ENCODE measurements around the gene MEF2D.

MEF2D gene

DNA sequence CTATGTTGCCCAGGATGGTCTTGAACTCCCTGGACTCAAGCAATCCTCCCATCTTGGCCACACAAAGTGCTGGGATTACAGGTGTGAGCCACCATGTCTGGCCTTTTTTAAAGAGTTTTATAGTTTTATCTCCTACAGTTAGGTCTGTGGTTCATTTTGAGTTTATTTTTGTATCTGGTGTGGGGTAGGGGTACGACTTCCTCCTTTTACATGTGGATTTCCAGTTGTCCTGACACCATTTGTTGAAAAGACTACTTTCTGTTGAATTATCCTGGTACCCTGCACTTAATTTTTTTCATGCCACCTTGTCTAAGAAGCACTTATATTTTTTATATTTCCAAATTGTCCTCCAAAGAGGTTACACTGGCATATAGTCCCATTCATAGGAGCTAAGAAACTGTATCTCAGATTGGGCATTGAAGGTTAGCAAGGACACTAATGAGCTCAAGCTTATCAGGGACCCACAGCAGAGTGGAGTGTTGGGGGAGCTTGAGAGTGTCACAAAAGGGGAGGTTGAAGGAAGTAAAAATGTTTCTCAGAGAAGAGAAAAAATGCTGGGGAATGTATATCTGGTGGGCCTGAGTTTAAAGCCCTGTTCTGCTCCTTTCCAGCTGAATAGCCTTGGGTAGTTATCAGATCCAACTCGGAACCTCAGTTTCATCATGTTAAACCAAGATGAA is 23.4 kb upstream of the MEF2D start:
- FAIRE-seq, result no peak

DNA sequence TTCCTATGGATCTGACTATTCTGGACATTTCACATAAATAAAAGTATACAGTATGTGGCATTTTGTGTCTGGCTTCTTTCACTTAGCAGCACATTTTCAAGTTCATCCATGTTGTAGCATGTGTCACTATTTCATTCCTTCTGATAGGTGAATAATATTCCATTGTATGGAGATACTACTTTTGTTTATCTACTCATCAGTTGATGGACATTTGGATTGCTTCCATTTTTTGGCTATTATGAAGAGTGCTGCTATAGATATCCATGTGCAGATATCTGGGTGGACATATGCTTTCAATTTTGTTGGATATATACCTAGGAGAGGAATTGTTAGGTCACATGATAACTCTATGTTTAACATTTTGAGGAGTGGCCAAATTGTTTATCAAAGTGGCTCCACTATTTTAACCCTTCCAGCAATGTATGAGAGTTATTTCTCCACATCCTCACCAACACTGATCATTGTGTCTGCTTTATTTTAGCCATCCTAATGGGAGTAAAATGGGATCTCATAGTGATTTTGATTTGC is 21.9 kb upstream of the MEF2D start:
- FAIRE-seq, result no peak

DNA sequence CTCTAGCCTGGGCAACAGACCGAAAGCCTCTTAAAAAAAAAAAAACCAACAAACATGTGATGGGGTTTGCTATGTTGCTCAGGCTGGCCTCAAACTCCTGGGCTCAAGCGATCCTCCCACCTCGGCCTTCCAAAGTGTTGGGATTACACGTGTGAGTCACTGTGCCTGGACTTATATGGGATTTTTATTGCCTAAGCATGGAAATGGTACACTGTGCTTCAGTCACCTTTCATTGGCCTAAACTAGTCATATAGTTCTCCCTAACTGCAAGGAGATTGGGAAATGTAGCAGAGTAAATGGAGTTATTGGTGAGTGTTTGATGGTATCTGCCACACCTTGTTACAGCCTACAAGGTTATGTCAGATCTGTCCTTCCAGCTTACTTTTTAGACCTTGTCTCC is 17.2 kb upstream of the MEF2D start:
- FAIRE-seq, result no peak

DNA sequence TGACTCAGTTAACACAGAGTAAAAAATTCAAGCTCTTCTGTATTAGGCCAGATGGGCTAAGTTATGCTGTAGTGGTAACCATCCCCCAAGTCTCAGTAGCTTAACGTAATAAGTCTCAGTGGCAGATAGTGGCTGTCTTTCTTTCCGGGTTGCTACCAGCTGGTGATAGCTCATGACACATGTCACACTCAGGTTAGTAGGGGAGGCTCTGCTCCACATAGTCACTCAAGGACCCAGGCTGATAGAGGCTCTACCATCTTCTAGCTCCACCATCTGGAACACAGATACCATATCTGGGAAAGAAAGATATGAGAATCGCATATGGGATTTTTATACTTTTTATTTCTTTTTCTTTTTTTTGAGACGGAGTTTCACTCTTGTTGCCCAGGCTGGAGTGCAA is 16.2 kb upstream of the MEF2D start:
- FAIRE-seq, result no peak

DNA sequence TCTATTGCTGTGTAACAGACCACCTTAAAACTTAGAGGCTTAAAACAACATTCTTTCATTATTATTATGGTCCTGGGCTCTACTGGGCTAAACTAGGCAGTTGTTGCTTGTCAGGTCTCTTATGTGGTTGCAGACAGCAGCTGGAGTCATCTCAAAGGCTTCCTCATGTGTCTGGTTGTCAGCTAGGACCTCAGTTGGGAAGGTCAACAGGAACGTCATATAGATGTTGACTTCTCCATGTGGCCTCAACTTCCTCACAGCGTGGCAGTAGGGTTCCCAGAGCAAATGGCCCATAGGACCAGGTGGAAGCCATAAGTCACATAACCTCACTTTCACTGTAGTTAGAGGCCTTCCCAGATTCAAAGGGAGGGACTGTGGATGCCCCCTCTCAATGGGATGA is 15.4 kb upstream of the MEF2D start:
- no peak for FAIRE-seq

DNA sequence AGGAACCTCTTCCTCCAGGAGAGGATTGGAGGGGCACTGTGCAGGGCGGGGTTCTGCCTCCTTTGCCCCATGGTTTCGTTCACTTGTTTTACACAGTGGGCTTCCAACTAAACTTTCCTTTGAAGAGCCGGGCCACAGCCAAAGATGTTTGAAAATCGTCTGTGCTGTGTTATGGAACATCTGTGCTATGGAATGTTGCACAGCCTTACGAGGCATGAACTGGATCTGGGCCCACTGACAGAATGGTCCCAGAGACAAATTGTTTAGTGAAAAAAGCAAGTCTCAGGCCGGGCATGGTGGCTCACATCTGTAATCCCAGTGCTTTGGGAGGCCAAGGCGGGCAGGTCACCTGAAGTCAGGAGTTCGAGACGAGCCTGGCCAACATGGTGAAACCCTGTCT is 12.6 kb upstream of the MEF2D start:
- no peak for FAIRE-seq

DNA sequence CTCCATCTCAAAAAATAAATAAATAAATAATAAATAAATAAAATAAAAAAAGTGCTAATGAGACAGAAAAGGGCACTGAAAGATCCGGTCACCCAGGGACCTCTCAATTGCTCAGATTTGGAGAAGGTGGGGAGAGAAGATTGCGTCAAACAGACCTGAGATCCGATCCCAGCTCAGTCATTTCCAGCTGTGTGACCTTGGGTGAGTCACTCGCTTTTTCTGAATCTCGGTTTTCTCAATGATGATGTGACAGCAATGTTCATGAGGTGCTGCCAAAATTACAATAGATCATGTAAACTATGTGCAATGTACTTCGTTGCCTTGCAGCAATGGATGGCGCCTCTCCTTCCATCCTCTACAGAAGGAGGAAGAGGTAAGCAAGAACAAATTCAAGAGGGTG is 11.1 kb upstream of the MEF2D start:
- FAIRE-seq, result no peak

DNA sequence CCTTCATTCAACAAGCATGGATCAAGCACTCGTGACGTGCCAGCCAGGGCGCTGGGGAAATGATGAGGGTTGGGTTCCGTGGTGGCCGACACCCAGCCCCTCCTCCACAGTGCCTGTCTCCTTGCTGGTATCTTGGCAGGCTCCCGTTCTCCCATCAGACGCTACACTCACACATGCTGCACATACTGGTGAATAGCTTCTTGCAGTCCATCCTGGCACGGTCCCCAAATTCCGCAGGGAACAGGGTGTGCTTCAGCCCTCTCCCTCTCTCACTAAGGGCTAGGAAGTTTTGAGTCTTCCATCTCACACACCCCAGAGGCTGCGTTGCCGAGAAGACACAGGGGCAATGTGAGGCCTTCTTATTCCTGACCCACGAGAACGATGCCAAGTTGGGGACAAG is 10.1 kb upstream of the MEF2D start:
- no peak for FAIRE-seq

DNA sequence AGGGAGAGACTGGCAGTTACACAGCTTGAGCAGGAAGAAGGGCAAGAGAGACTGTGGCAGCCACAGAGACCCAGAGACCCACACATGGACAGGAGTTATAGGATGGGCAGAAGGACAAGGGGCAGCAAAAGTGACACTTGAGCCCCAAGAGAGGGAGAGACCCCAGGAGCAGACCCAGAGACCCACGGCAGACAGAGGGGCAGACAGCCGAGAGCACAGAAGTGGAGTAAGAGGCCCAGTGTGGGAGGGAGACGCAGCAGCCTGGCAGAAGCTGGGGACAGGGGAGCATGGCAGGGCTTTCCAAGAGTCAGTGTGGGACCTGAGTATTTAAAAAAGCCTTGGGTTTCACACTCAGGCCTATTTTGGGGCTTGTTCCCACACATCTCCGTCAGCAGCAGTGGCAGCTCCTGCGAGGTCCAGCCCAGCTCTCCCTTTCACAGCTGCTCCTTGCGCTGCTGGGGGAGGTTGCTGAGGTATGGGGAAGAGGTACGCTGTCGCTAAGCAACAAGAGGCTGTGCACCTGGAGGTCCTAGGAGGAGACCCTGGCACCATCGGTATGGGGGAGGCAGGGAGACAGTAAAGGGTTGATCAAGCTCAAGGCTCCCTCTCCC is 9.0 kb upstream of the MEF2D start:
- no peak for FAIRE-seq

DNA sequence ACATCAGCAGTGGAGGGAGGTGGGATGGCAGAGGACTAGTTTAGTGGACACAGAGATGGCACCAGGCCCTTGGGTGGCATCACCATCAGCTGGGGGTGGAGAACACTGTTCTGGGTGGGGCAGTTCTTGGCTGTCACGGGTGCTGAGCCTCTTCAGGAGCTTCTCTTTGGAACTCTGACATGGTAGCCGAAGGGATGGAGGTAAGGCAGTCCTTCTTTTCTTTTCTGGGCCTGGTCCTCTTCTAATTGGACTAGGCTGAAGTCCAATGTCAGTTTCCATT is 8.3 kb upstream of the MEF2D start:
- no peak for FAIRE-seq

DNA sequence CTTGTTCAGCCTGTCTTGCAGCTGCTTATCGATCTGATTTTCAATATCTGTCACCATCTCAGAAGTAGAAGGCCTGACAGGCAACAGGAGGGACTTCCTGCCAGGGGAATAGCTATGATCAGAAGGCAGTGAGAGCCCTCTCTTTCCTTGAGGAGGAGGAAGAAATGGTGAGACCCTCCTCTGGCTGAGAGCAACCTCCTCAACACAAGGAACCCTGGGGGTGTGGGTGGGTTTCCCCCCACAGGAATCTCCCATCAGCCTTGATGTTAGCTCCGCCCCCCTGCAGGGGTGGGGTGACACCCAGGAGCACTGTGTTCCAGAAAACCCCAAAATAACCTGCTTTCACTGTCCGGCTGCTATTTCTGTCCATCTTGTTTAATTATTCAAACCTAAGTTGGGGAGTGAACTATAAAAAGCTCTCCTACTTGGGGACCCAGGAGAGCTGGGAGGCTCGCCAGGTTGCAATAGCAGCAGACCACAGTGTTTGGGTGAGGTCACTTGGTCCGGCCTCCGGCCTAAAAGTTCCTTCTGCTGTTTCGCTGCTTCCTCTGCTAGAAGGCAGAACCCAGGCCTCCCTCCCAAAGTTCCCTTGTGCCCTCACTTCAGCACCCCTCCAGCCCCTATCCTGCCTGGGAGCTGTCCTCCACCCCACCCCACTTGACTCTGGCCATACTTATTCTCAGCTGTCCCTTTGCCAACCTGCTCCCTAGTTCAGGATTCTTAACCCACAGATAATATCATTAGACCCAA is 7.8 kb upstream of the MEF2D start:
- FAIRE-seq, result no peak

DNA sequence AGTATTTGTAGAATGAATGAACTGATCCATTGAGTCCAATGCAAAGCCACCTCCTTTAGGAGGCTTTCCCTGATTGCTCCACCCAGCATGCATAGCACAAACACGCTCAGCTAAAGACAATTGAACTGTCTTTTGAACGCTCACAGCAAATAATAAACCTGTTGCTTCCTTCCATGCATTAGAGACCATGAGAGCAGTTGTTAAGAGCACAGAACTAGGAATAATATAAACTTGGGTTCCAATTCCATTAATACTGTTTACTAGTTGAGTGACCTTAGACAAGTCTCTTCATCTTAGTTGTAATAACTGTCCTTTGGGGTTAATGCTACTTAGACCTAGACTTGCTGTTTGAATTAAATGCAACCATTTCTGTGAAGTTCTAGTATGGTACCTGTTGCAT is 5.9 kb upstream of the MEF2D start:
- no peak for FAIRE-seq

DNA sequence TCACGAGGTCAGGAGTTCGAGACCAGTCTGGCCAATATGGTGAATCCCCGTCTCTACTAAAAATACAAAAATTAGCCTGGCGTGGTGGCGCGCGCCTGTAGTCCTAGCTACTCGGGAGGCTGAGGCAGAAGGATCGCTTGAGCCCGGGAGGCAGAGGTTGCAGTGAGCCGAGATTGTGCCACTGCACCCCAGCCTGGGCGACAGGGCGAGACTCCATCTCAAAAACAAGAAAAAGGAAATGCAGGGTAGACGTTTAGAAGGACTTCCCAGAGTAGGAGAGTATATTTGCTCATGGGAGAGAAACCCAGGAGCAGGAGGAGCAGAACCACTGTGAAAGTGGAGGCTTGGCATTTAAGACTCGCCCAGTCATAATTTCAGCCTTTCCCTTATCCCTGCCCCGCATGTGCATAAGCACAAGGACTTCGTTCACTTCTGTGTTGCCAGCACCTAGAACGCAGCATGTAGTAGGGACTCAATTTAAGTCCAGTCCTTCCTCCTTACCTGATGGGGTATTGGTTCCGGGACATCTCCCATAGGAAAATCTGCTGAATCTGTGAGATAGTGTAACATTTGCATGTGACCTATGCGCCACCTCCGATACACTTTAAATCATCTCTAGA is 5.2 kb upstream of the MEF2D start:
- FAIRE-seq, result no peak

DNA sequence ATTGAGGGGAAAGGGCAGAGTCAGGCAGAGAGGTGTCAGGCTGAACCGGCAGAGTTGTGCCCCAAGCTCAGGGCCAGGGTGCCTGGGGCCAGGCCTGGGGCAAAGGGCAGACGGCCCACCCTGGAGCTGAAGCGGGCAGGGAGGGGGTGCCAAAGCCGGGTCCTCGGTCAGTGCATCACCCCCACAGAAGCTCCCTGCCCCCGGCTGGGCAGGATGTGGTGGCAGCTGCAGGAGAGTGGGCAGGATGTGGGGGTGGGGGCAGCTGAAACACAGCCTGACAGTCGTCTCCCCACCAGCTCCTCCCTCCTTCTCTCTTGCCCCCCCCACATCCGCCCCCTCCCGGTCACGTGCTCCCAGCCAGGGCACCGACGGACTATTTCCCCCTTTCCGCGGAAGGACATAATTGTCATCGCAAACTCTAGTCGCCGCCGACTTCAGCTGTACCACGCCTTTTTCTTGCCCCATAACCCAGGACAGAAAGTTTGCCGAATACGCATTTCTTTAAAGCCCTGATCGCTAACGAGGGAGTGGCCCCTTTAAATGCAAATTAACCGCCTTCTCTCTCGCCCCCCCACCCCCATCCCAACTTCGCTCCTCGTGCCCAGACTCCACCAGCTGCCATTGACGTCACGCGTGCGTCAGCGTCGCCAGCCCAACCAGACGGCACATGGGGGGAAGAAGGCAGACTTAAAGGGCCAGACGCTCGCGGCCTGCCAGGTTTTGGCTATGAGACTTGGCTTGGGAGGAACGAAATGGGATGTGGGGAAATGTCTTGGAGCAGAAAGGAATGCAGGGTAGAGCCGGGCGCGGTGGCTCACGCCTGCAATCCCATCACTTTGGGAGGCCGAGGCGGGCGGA is 4.5 kb upstream of the MEF2D start:
- no peak for FAIRE-seq

DNA sequence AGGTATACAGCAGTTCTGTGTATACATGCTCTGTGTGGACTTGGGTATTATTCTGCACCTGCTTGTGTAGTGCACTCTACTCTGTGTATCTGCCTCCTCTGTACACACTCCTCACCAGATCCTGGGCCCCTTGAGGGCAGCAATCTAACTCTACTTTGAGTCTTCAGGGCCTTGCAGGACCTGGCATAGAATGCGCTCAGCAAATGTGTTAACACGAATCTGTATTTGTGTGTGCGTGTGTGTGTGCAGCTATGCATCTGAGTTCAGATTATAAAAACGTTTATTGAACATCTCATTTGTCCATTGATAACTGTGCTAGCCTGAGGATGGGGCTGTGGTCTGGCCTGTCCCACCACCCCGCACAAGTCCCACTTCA is 3.9 kb upstream of the MEF2D start:
- no peak for FAIRE-seq

DNA sequence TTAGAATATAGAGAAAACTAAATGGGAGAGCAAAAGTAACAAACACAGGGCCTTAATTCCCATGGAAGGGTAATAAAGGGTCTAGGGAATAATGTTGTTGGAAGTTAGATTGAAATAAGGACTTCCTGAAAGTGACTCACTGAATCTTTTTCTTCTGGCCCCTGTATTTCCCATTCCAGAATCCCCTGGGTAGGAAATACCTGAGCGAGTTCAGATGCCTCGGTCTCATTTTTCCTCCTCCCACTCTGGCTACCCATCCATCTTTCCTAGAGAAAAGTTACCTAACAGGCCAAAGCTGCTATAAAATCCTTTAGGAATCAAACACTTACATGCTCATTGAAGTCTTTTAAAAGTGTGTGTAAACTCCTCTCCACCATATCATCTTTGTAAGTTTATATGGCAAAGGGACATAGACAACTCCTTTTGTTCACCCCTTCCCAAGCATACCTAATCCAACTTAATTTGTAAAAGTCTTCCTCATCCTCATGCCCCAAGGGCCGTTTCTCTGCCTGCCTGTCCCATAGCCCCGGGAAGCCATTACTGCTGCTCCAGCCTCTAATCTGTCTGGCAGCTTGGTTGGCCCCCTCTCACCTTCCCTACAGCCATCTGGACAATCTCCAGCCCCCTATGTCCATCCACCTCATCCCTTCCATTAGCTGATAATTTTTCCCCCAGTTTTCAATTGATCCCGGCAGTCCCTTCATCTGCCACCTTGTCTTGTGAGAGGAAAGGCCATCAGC is 3.3 kb upstream of the MEF2D start:
- FAIRE-seq, result no peak

DNA sequence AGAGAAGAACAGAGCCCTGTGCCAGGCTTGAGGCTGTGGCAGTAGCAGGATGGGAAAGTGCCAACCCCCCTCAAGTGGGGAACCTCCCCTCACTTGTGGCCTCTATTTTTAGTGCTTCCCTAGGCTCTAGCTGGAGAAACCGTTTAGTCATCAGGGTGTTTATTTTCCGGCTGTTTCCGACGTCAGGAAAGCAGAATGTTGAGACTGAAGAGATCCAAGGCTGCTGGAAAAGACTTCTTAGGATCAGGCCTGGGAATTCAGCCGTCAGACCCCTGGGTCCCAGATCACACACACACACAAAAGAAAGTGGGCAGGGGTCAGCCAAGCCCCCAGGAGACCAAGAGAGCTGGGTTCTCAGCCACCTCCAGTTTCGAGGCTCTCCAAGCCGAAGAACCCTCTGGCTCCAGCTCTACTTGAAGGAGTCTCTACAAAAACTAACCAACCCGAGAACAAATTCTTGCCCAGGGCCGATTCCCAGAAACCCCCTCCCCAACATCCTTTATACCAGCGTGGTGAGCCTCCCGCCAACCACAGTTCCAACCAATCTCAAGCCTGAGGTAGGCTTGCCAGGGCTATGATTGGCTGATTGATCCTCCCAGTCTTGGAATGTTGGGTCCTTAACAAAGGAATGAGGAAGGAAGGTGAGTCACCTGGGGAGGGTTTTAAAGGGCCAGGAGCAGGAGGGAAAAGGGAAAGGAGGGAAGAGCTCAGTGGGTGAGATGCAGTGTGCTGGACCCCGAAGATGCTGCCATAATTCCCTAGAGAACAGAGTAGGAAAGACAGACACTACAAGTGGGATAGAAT is 2.5 kb upstream of the MEF2D start:
- no peak for FAIRE-seq

DNA sequence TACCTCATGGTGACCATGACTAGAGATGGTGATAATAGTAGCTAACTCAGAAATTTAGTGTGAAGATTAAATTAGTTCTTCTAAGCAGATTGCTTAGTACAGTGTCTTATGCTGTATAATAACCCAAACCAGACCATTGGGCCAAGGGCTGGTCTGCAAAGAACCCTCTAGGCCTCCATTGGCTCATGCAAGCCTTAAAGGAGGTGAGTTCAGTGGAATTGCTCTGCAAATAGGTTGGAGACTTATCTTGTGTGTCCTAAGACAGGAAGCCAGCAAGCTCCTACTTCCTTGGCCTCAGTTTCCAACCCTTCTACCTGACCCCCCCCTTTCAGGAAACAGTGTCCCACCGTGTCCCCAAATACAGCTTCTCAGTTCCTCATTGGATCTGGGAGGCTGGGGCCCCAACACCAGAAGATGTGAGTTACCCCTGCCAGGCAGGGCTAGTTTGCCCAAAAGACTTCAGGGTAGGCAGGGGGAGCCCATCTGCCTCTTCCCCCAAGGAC is 1.9 kb upstream of the MEF2D start:
- FAIRE-seq, result no peak

DNA sequence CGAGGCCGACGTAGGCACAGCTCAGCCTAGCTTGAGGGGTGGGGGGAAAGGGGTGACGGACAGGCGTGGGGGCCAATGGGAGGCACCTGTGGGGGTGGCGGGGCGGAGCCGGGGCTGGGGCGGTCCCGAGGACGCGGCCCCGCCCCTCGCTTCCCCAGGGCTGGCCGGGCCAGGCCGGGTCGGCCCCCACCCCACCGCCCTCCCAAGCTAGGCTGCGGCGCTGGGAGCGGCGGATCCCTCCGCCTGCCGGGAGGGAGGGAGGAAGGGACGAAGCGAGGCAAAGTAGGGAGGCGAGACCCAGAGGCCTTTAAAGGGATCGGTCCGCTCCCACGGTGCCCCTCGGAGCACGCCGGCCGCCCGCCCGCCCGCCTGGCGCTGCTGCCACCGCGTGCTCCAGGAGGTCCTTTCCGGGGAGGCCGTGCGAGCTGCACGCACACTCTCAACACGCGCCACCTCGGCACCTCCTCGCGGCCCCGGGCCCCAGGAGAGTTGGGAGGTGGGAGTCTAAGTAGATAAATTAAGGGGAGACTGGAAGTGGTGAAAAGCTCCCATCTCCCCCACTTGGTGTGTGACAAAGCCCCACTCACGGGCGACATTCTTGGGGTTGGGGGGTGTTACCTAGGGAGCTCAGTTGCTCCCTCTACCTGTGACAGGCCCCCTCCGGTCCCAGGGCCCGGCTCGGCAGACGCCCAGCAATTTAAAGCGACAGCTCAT is 375 bp upstream of the MEF2D start:
- FAIRE-seq, result no peak

DNA sequence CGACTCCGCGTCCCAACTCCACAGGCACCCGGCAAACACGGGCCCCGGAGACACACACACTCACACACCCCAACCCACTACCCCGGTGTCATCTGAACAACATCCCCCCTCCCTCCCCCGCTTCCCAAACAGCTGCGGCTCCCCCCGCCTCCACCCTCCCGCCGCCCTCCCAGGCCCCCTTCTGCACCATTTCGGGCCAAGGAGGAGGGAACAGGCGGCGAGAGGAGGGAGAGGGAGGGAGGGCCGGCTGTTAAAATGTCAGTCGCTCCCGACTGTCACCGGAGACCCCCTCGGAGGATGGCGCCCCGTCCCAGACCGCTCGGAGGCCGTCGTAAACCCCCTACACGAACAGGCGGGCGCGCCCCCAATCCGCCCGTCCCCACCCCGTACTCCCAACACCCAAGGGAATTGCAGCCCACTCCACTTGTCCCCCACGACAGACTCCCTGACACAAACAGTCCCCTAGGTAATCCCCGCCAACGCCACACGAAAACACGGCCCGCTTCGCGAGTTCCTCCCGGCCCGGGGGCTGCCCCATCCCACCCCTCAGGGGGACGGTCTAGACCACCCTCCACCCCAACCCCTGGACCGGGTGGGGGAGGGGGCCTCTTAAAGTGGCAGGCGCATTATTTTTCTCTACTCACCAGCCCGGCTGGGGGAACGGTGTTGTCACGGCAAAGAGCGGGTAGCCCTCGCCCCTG is 583 bp downstream of the MEF2D start:
- FAIRE-seq, result no peak

Measured in colon (tissue), 2 donors.